C4-2B (cell line): Measurements from ENCODE around the gene CLTB.

Experiments used
- CTCF ChIP-seq: fragments of 450-650 bp; conservative IDR thresholded peaks from 2 replicates; pipeline ENCODE4 v1.5.1; 2017; ENCODE audit warnings: mild to moderate bottlenecking
- ZFX ChIP-seq: fragments of 450-650 bp; IDR thresholded peaks from 2 replicates; pipeline ENCODE4 v1.6.1; 2017

GRCh38 chr5:176426876-176427275, 10.5 kb upstream of the CLTB start:
- TF ChIP-seq CTCF = no peak
- TF ChIP-seq ZFX = no peak
